ENCODE results near the gene SPTLC3. TPM values are rescaled to one million over a fixed set of nuclear protein-coding genes. Genes with fewer than 3 reads are reported as not detected.

The SPTLC3 gene
- total RNA-seq, 1 donor from 2014 or later = 10.6 TPM

DNA sequence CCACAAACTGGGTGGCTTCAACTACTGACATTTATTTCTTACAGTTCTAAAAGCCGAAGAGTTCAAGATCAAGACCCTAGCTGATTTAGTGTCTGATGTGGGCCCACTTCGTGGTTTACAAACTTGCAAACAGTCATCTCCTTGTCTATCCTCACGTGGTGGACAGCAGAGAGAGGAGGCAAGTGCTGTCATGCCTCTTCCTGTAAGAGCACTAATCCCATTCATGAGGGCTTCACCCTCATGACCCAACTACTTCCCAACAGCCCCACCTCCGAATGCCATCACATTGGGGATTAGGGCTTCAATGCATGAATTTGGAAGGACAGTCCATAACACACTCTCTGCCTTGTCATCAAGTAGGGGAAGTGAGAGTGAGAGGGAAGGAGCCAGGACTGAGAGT is 196.7 kb downstream of the SPTLC3 start:
- H3K4me1 Mint-ChIP-seq (ENCODE audit: unreplicated experiment) = peaks cover 7% of the 10 kb centered on the region

DNA sequence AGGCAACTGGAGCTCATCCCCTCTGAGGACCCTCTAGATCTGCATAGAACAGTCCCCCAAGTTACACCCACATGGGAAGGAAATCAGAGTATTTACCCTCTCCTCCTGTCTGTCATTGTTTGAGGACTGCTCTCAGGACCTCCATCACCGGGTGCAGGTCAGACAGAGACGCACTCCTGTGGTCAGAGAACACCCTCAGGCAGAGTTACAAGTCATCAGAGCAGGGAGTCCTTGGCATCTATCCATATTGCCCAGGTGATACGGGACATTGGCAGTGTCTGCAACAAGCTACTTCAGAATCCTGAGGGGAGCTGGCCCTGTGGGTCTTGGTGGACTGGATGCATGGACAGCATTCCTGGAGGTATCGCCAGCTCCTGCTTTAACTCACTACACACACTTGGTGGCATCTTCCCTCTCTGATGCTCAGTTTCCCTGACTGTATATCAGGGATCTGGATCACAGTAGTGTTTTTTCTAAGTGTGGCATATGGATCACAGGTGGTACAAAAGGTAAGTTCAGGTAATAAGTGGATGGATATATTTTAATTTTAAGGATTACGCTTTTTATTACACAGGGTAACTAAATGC is 197.2 kb downstream of the SPTLC3 start:
- Mint-ChIP-seq H3K27me3 (peaks cover 16% of the 10 kb centered on the region), H3K36me3 (no peaks in the 10 kb centered on the region), H3K27ac (no peak overlapping the region), H3K4me1 (ENCODE audit: unreplicated experiment) (peaks cover 5% of the 10 kb centered on the region), H3K9me3 (no peaks in the 10 kb centered on the region), H3K4me3 (no peak overlapping the region)
- TF ChIP-seq, protein P1, sequence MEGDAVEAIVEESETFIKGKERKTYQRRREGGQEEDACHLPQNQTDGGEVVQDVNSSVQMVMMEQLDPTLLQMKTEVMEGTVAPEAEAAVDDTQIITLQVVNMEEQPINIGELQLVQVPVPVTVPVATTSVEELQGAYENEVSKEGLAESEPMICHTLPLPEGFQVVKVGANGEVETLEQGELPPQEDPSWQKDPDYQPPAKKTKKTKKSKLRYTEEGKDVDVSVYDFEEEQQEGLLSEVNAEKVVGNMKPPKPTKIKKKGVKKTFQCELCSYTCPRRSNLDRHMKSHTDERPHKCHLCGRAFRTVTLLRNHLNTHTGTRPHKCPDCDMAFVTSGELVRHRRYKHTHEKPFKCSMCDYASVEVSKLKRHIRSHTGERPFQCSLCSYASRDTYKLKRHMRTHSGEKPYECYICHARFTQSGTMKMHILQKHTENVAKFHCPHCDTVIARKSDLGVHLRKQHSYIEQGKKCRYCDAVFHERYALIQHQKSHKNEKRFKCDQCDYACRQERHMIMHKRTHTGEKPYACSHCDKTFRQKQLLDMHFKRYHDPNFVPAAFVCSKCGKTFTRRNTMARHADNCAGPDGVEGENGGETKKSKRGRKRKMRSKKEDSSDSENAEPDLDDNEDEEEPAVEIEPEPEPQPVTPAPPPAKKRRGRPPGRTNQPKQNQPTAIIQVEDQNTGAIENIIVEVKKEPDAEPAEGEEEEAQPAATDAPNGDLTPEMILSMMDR (conservative IDR thresholded peaks at IDR 0.05) = no peak
- no peak for DNase-seq (ENCODE audit: extremely low spot score, unreplicated experiment)

More for the DNA sequence above, 196.7 kb downstream of the SPTLC3 start:
- Mint-ChIP-seq H3K4me3 (no peak overlapping the region), H3K36me3 (no peaks in the 10 kb centered on the region), H3K9me3 (no peaks in the 10 kb centered on the region), H3K27ac (no peak overlapping the region), H3K27me3 (peaks cover 19% of the 10 kb centered on the region)
- no peak for DNase-seq (ENCODE audit: extremely low spot score, unreplicated experiment)
- TF ChIP-seq, protein P1 (conservative IDR thresholded peaks at IDR 0.05) = no peak

DNA sequence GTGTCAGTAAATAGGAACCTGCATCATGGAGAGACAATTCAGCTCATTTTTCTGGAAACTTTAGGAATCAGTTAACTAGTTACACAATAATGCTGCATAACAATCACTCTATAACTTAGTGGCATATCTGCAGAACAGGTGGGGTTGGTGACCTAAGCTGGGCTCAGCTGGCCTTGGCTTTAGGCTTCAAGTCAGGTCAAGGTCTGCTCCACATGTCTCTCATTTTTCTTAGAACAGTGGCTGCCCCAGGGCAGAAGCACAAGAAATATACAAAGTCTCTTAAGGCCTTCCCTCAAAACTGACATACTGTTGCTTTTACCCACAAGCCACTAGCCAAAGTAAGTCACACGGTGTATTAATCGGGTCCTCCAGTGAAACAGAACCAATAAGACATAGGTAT is 198.2 kb downstream of the SPTLC3 start:
- Mint-ChIP-seq H3K9me3 (peaks cover 3% of the 10 kb centered on the region), H3K27me3 (peaks cover 13% of the 10 kb centered on the region), H3K4me1 (ENCODE audit: unreplicated experiment) (peaks cover 4% of the 10 kb centered on the region), H3K36me3 (no peaks in the 10 kb centered on the region), H3K4me3 (no peak overlapping the region), H3K27ac (no peak overlapping the region)
- DNase-seq (ENCODE audit: extremely low spot score, unreplicated experiment) = no peak
- TF ChIP-seq, protein P1 (conservative IDR thresholded peaks at IDR 0.05) = no peak

GRCh38 chr20:13211956-13212618 is 203.3 kb downstream of the SPTLC3 start:
- peaks cover 4% of the 10 kb centered on the region for H3K9me3 Mint-ChIP-seq
- TF ChIP-seq, protein P1 (conservative IDR thresholded peaks at IDR 0.05) = no peak

GRCh38 chr20:13212750-13213149 is 204.0 kb downstream of the SPTLC3 start:
- TF ChIP-seq, protein P1 (conservative IDR thresholded peaks at IDR 0.05) = no peak
- Mint-ChIP-seq H3K36me3 (peaks cover 3% of the 10 kb centered on the region), H3K27me3 (peaks cover 51% of the 10 kb centered on the region), H3K27ac (no peak overlapping the region), H3K4me3 (no peak overlapping the region), H3K4me1 (ENCODE audit: unreplicated experiment) (peaks cover 5% of the 10 kb centered on the region), H3K9me3 (peaks cover 4% of the 10 kb centered on the region)
- DNase-seq (ENCODE audit: extremely low spot score, unreplicated experiment) = no peak

More at GRCh38 chr20:13211956-13212618, 203.3 kb downstream of the SPTLC3 start:
- DNase-seq (ENCODE audit: extremely low spot score, unreplicated experiment) = no peak
- Mint-ChIP-seq H3K4me1 (ENCODE audit: unreplicated experiment) (peaks cover 5% of the 10 kb centered on the region), H3K4me3 (no peak overlapping the region), H3K27ac (no peak overlapping the region), H3K27me3 (peaks cover 45% of the 10 kb centered on the region), H3K36me3 (no peaks in the 10 kb centered on the region)
